HL-60/S4 (cell line): ENCODE measurements around the gene LAPTM5.

ENCODE experiments used
- in situ Hi-C: fragments of 300-500 bp; cut with MboI; formaldehyde crosslinking; loops from 2 replicates; pipeline ENCODE4 v1.14.3; 2022; ENCODE audit warnings: low sequenced_read_pairs

LAPTM5 gene

GRCh38 chr1:30704765-30705509, 52.6 kb downstream of the LAPTM5 start:
- in situ Hi-C loops = loop anchor here (25.0 kb wide), 1 partner anchor 1468 kb away; the partner anchor contains the start of genes MECR and PTPRU

GRCh38 chr1:30704271-30704670, 53.3 kb downstream of the LAPTM5 start:
- in situ Hi-C loops = loop anchor here (25.0 kb wide), 1 partner anchor 1467 kb away; the partner anchor contains the start of genes MECR and PTPRU

DNA sequence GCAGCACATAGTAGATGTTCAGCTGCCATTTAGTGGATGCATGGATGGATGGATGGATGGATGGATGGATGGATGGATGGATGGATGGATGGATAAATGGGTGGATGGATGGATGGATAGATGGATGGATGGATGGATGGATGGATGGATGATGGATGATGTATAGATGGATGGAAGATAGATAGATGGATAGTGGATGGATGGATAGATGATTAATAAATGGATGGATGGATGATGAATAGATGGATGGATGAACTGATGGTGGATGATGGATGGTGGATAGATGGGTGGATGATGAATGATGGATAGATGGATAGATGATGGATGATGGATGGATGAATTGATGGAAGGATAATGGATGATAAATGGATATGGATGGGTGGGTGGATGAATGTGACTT, 54.8 kb downstream of the LAPTM5 start:
- in situ Hi-C loops = loop anchor here (25.0 kb wide), 1 partner anchor 1466 kb away; the partner anchor contains the start of genes MECR and PTPRU

GRCh38 chr1:30701258-30701633, 56.3 kb downstream of the LAPTM5 start:
- in situ Hi-C loops = loop anchor here (25.0 kb wide), 1 partner anchor 1464 kb away; the partner anchor contains the start of genes MECR and PTPRU

DNA sequence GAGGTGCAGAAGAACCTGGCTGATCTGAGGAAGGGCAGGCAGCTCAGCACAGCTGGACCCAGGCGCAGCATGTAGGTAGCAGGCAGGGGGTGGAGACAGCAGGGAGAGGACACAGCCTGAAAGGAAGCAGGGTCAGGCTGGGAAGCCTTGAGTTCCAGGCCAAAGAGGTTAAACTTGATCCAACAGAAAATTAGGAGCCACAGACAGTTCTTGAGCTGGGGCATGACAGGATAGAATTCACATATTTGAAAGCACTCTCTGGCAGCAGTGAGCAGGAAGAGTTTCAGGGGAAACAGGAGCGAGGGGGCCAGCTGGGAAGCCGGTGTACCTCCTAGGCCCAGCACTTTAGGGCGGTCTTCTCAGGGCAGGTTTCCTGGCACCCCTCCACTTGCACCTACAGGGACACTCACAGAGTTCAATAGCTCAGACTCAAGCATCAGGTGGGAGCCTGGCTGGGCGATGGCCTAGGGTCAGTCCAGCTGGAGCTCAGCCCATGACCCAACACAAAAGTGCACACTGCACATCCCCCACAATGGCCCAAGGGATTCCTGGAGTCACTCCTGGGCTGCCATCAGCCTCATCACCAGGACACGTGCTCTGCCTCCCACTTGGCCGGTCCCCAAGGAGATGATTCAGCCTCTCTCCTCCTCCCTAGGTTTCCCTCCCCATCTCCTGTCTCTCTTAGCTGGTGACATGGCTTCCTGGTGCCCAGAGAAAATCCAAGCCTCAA, 56.9 kb downstream of the LAPTM5 start:
- in situ Hi-C loops = loop anchor here (25.0 kb wide), 1 partner anchor 1463 kb away; the partner anchor contains the start of genes MECR and PTPRU

DNA sequence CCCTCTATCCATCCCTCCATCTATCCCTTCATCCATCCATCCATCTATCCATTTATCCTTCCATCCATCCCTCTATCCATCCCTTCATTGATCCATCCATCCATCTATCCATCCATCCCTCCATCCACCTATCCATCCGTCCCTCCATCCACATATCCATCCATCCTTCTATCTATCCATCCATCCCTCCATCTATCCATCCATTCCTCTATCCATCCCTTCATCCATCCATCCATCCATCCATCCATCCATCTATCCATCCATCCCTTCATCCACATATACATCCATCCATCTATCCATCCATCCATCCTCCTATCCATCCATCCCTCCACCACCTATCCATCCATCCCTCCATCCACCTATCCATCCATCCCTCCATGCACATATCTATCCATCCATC, 57.8 kb downstream of the LAPTM5 start:
- in situ Hi-C loops = loop anchor here (25.0 kb wide), 1 partner anchor 1462 kb away; the partner anchor contains the start of genes MECR and PTPRU

DNA sequence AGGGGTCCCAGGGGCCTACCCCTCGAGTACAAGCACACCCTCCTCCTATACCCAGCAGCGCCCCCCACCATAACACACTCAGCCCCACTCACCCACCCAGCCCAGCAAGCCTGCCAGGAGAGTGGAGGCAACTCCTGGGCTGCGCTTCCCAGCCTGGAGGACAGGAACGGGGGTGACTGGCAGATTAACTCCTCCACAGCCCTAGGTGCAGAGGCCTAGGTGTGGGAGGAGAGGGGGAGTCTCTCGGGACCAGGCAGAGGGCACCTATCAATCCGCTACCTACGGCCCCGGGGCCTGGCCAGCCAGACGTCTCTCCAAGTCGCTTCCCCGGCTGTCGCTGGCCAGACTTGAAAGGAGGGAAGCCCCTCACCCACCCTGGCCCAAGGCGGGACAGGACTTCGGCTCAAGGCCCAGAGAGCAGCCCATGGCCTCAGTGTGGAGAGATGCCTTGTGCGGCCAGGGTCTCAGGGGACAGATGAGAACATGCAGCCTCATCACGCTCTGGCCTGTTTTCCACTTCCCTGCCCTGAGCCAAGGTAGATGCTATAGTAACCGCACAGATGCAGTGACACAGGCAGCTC, 59.1 kb downstream of the LAPTM5 start:
- in situ Hi-C loops = no loop called here

DNA sequence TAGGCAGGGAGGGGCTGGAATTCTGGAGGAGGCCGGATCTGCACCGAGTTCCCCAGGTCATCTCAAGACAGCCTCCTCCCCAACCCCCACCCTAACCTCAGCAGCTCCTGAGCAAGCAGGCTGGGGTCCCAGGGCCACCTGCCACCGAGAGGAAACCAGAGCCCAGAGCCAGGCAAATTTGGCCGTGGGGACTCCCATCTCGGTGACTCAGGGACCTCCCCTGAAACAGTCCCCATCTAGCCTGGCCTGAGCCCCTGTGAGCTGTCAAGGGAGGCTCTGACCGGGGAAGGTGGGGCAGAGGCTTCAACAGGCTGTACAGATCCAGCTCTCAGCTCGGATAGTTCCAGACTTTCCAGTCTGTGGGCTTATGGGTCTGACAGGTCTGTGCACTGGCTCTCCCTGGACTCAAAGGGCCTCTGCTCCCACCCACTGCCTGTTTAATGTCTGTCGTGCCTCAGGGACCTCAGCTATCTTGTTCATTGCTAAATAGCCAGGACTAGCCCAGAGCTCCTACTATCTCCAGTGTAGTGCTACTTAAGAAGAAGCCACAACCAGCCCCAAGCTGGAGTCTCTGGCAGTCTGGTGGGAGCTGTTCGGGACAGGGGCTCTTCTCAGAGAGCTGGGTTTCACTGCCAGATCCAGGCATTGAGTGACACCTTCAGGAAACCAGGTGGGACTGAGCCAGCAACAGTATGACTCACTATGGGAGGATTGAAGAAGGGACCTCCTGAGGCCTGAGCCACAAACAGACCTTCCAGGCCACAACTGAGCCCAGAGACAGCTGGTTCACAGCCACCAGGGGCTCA, 59.8 kb downstream of the LAPTM5 start:
- in situ Hi-C loops = no loop called here

- in situ Hi-C loops = no loop called here
These were observed 60.7 kb downstream of the LAPTM5 start for GRCh38 chr1:30696831-30697230.

GRCh38 chr1:30695439-30695841, 62.1 kb downstream of the LAPTM5 start:
- in situ Hi-C loops = no loop called here

- in situ Hi-C loops = no loop called here
These were observed 63.0 kb downstream of the LAPTM5 start for GRCh38 chr1:30694280-30695175.

DNA sequence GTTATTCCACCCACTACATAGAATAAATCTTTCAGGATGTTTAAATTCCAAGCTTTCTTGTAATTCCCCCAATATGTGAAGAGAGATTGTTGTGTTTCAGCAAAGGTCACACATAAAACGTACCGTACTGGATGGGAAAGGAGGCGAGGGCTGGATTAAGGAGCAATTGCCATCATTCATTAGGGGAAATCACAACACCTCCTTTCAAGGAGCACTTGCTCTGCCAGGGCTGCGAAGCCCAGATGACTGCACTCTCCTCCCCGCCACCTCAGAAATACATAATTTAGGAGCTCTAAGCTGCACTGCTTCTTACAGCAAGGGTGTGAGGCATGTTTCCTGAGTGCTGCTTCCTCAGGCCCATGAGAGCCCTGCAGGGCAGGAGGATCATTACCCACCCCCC, 63.8 kb downstream of the LAPTM5 start:
- in situ Hi-C loops = no loop called here

DNA sequence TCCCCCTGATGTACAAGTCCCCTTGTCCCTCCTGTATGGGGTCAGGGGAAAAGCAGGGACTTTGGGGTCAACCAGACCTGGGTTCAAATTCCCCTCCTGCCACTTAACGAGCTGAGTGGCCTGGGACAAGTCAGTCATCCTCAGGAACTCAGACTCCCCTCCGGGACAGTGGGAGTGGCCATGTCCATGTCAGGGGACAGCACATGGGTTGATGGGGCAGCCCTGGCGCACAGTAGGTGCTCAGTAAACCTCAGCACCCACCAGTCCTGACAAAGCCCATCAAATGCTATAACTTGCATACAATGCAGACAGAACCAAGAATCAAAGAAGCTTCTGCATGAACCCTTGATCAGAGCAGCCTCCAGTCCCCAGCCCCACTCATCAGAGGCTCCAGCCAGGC, 64.2 kb downstream of the LAPTM5 start:
- in situ Hi-C loops = no loop called here

DNA sequence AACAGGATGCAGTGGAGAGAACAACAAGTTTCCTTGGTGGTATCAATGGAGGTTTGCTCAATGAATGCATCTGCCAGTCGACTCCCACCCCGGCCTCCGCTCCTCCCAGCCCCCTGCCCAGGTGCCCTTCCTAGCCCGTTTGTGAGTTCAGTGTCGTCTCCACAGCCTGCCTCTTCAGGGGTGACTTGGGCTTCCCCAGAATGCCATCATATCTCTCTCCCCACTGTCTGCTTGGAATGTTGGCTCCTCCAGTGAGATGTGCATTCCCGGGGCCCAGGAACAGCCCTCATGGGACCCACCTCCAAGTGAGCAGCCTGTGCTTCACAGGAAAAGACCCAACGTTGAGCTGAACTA, 64.6 kb downstream of the LAPTM5 start:
- in situ Hi-C loops = no loop called here

- in situ Hi-C loops = no loop called here
These were observed 65.2 kb downstream of the LAPTM5 start for GRCh38 chr1:30692201-30692947.

GRCh38 chr1:30691480-30691879, 66.1 kb downstream of the LAPTM5 start:
- in situ Hi-C loops = no loop called here

GRCh38 chr1:30689901-30690645, 67.5 kb downstream of the LAPTM5 start:
- in situ Hi-C loops = no loop called here
